GM18870 (cell line): ENCODE results near the gene CATSPERZ.

Experiments used
- ATAC-seq: cut with Tn5 transposase; IDR thresholded peaks from one replicate; pipeline ENCODE4 v1.9.1; 2021; ENCODE audit warnings: moderate library complexity; ENCODE audit not compliant: unreplicated experiment

Gene CATSPERZ

DNA sequence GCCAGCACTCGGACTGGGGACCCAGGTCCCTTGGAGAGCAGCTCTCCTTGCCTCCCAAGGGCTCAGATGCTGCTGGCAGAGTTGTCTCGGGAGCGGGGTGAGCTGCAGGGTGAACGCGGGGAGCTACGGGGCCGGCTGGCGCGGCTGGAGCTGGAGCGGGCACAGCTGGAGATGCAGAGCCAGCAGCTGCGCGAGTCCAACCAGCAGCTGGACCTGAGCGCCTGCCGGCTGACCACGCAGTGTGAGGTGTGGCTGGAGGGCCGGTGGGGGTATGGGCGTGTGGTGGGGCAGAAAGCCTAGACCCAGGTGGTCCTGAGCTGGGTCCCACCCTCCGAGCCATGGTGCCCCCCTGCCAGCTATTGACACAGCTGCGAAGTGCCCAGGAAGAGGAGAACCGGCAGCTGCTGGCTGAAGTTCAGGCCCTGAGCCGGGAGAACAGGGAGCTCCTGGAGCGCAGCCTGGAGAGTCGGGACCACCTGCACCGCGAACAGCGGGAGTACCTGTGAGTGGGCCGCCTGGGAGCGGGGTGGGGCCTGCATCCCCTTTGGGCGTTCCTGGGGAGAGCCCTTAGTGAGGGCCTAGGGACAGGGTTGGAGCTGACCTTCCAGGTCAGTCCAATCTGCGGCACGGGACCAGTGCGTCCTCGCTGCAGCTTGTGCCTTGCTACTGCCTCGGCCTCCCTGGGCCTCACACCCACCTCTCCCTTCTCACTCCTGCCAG lies 53.0 kb downstream of the CATSPERZ start:
- ATAC-seq, result no peak

DNA sequence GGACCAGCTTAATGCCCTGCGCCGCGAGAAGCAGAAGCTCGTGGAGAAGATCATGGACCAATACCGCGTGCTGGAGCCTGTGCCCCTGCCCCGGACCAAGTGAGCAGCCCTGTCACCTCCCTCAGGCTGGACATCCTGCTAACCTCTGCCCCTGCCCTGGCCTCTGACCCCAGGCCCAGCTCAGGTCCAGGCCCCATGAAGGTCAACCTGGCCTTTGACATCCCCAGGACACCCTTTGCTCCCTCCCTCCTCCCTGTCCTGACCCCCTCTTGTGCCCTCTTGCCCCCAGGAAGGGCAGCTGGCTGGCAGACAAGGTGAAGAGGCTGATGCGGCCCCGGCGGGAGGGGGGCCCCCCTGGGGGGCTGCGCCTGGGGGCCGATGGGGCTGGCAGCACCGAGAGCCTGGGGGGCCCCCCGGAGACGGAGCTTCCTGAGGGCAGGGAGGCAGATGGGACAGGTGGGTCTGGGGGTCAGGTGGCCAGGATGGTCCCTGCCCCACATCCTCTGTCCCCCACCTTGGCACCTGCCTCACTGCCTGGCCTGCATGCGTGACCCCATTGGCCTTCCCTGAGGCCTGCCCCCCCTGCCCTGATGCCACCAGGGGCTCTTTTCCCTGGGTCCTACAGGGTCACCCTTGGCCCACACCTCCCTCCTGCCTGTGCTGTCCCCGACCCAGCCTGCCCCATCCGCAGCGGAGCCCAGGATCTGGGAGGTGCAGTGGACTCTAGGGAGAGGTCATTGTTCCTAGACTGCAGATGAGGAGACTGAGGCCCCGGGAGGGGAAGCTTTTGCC lies 53.8 kb downstream of the CATSPERZ start:
- no peak for ATAC-seq
